ENCODE results near the gene ACSS1. TPM values are rescaled to one million over a fixed set of nuclear protein-coding genes. Genes with fewer than 3 reads are reported as not detected.

The ACSS1 gene
- total RNA-seq, 1 donor from 2014 or later = 0.72 TPM

- TF ChIP-seq CTCF (IDR thresholded peaks at IDR 0.05; ENCODE audit: unreplicated experiment) = no peak
- Mint-ChIP-seq H3K36me3 (ENCODE audit: insufficient read depth) (no peaks in the 10 kb centered on the region), H3K4me3 (ENCODE audit: low read depth) (no peak overlapping the region), H3K27me3 (peaks cover 14% of the 10 kb centered on the region), H3K9me3 (ENCODE audit: low read depth) (no peaks in the 10 kb centered on the region), H3K4me1 (ENCODE audit: low read depth) (no peaks in the 10 kb centered on the region), H3K27ac (no peak overlapping the region)
- DNase-seq (ENCODE audit: low spot score, unreplicated experiment) = no peak
Observed at GRCh38 chr20:25011261-25011660, 46.7 kb downstream of the ACSS1 start.

- Mint-ChIP-seq H3K4me1 (ENCODE audit: low read depth) (no peaks in the 10 kb centered on the region), H3K4me3 (ENCODE audit: low read depth) (no peak overlapping the region), H3K9me3 (ENCODE audit: low read depth) (no peaks in the 10 kb centered on the region), H3K36me3 (ENCODE audit: insufficient read depth) (no peaks in the 10 kb centered on the region), H3K27ac (no peak overlapping the region), H3K27me3 (peaks cover 14% of the 10 kb centered on the region)
- DNase-seq (ENCODE audit: low spot score, unreplicated experiment) = no peak
- no peak for TF ChIP-seq CTCF (IDR thresholded peaks at IDR 0.05; ENCODE audit: unreplicated experiment)
Observed at GRCh38 chr20:25009218-25010145, 48.5 kb downstream of the ACSS1 start.

GRCh38 chr20:25008388-25009217 is 49.3 kb downstream of the ACSS1 start:
- no peak for TF ChIP-seq CTCF (IDR thresholded peaks at IDR 0.05; ENCODE audit: unreplicated experiment)
- H3K9me3 Mint-ChIP-seq (ENCODE audit: low read depth) = no peaks in the 10 kb centered on the region
- no peak overlapping the region for H3K4me3 Mint-ChIP-seq (ENCODE audit: low read depth)
- H3K36me3 Mint-ChIP-seq (ENCODE audit: insufficient read depth) = no peaks in the 10 kb centered on the region
- no peak for DNase-seq (ENCODE audit: low spot score, unreplicated experiment)
- H3K27ac Mint-ChIP-seq = no peak overlapping the region
- H3K4me1 Mint-ChIP-seq (ENCODE audit: low read depth) = no peaks in the 10 kb centered on the region
- peaks cover 11% of the 10 kb centered on the region for H3K27me3 Mint-ChIP-seq

- TF ChIP-seq CTCF (IDR thresholded peaks at IDR 0.05; ENCODE audit: unreplicated experiment) = no peak
- H3K9me3 Mint-ChIP-seq (ENCODE audit: low read depth) = peaks cover 4% of the 10 kb centered on the region
- DNase-seq (ENCODE audit: low spot score, unreplicated experiment) = no peak
- no peaks in the 10 kb centered on the region for H3K4me1 Mint-ChIP-seq (ENCODE audit: low read depth)
- no peak overlapping the region for H3K4me3 Mint-ChIP-seq (ENCODE audit: low read depth)
- H3K36me3 Mint-ChIP-seq (ENCODE audit: insufficient read depth) = no peaks in the 10 kb centered on the region
- no peak overlapping the region for H3K27ac Mint-ChIP-seq
- H3K27me3 Mint-ChIP-seq = peaks cover 15% of the 10 kb centered on the region
Observed at GRCh38 chr20:25007491-25008305, 50.2 kb downstream of the ACSS1 start.

All from progenitor cell of endocrine pancreas (in vitro differentiated cells).